SK-N-SH treated with all-trans-retinoic acid at 6 μM for 48 hours (cell line): ENCODE data around the gene CTSF.

Experiments used
- ARNTL ChIP-seq: fragments of 450-650 bp; formaldehyde crosslinking; IDR thresholded peaks from 2 replicates; pipeline ENCODE4 v1.5.0; 2020; ENCODE audit warnings: low read depth, mild to moderate bottlenecking, moderate library complexity, borderline replicate concordance
- CSDC2 ChIP-seq: fragments of 250-450 bp; sonication (Bioruptor Pico); IDR thresholded peaks from 2 replicates; pipeline ENCODE4 v1.5.0; 2020; ENCODE audit warnings: mild to moderate bottlenecking, moderate library complexity
- OSR1 ChIP-seq: fragments of 250-450 bp; sonication (Bioruptor Pico); IDR thresholded peaks from 2 replicates; pipeline ENCODE4 v1.8.0; 2022; ENCODE audit warnings: moderate library complexity, mild to moderate bottlenecking, inconsistent platforms
- PATZ1 ChIP-seq: fragments of 250-450 bp; sonication (Bioruptor Pico); IDR thresholded peaks from 2 replicates; pipeline ENCODE4 v1.8.0; 2020; ENCODE audit warnings: mild to moderate bottlenecking, moderate library complexity, borderline replicate concordance
- SNAI2 ChIP-seq: fragments of 250-450 bp; sonication (Bioruptor Pico); IDR thresholded peaks from 2 replicates; pipeline ENCODE4 v1.5.0; 2020; ENCODE audit warnings: mild to moderate bottlenecking, moderate library complexity
- TSHZ2 ChIP-seq: fragments of 250-450 bp; sonication (Bioruptor Pico); IDR thresholded peaks from 2 replicates; pipeline ENCODE4 v1.5.0; 2020; ENCODE audit warnings: mild to moderate bottlenecking, moderate library complexity
- ZFP3 ChIP-seq: fragments of 250-450 bp; sonication (Bioruptor Pico); IDR thresholded peaks from 2 replicates; pipeline ENCODE4 v1.5.0; 2020; ENCODE audit warnings: mild to moderate bottlenecking, moderate library complexity

DNA sequence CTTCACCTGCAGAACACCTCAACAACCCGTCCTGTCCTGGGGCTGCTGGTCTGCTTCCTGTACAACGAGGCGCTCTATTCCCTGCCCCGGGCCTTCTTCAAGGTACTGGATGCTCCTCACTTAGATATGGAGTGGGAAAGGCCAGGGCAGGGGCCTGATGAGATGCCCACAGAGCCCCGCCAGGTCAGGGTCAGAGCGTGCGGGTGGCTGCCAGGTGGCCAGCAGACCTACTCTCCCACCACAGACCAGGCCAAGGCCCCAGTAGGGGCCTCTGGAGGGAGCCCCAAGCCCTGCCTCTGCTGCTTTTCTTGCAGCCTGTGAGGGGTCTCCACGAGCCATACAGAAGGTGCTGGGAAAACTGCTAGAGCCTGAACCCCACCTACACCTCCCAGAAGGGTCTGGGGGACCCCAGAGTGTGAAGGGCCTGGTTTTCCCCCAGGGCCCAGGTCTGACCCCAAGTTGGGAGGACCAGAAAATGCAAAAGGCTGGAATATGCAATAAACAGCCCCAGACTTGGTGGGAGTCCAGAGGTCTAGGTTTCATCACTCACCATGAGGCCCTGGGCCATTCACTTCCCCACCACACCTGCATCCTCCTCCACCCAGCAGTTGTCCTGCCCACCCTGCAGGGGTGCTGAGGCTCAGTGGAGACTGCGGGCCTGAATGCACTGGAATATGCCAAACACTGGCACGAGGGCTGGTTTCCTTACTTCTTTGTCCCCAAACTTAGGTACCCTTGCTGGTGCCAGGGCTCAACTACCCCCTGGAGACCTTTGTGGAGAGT, 37.3 kb downstream of the CTSF start:
- TF ChIP-seq TSHZ2 (no peak), OSR1 (CRISPR knock-in tag) (no peak), PATZ1 (CRISPR knock-in tag) (no peak), CSDC2 (no peak), SNAI2 (CRISPR knock-in tag) (no peak), ZFP3 (CRISPR knock-in tag) (no peak), ARNTL (CRISPR knock-in tag) (no peak)
